Colonic mucosa (tissue), 4 donors: Measurements from ENCODE around the gene AKAP17A. TPM values are rescaled to one million over a fixed set of nuclear protein-coding genes. Genes with fewer than 3 reads are reported as not detected.
A peak's percentile ranks its signal among the peaks of the same experiment; 100 is the strongest.

Experiments used
- DNase-seq: peaks from one replicate; pipeline ENCODE4 v3.0.0-alpha.2; 2020
- H3K27ac ChIP-seq: fragments of 200-600 bp; one replicate; pipeline ENCODE4 v1.8.0; 2021
- H3K27me3 ChIP-seq: fragments of 200-600 bp; one replicate; pipeline ENCODE4 v1.8.0; 2021
- H3K36me3 ChIP-seq: fragments of 200-600 bp; one replicate; pipeline ENCODE4 v1.8.0; 2021
- H3K4me1 ChIP-seq: fragments of 200-600 bp; one replicate; pipeline ENCODE4 v1.8.0; 2021; ENCODE audit warnings: mild to moderate bottlenecking
- H3K4me3 ChIP-seq: fragments of 200-600 bp; one replicate; pipeline ENCODE4 v1.8.0; 2021
- H3K9ac ChIP-seq, 2 donors: one replicate each; pipeline ENCODE4 v1.7.0; 2013; ENCODE audit warnings: control low read depth in 2 of 2, low read depth in 2 of 2, low read length in 2 of 2
- H3K9me3 ChIP-seq: fragments of 200-600 bp; one replicate; pipeline ENCODE4 v1.8.0; 2021
- CTCF ChIP-seq: fragments of 200-600 bp; IDR thresholded peaks from one replicate; pipeline ENCODE4 v1.8.0; 2022; ENCODE audit warnings: antibody characterized with exemption, mild to moderate bottlenecking
- intact Hi-C: fragments of 100-400 bp; cut with DNase I; formaldehyde crosslinking; loops from one replicate; pipeline ENCODE4 v1.14.1; 2022
- total RNA-seq, 2 donors: library from RNA; stranded (reverse); fragmentation: NEBNext Ultra II Directional in 1 of 2; extraction: Animal tissue kit (Norgen Biotek cat#: 25700) in 1 of 2; gene quantifications; one replicate each; pipeline ENCODE4 v1.2.1, GENCODE V29; 2021
- donor health status: healthy.
- donor health status: DM: no; HTN: no; CAD: no.
- donor health status: DM: no; HTN: no; CAD: no.

Gene AKAP17A
- total RNA-seq, 2 donors from 2014 or later: 42.4 to 44.6 TPM

GRCh38 chrX:1591863-1592469, 562 bp downstream of the AKAP17A start:
- intact Hi-C loops: loop anchor here (5.0 to 10.0 kb wide), 2 partner anchors 135 to 197 kb away; partner anchors contain the start of gene SLC25A6
- Histone ChIP-seq H3K4me3 (peak overlapping the region; percentile 80), H3K36me3 (peaks cover 16% of the 10 kb centered on the region), H3K9me3 (no peaks in the 10 kb centered on the region), H3K27me3 (no peaks in the 10 kb centered on the region), H3K27ac (peak overlapping the region; percentile 37), H3K4me1 (peaks cover 7% of the 10 kb centered on the region), H3K9ac (peak overlapping the region; percentile 92 to 98)
- DNase-seq: peak; percentile 35
- no peak for TF ChIP-seq CTCF

GRCh38 chrX:1592470-1593142, 1.2 kb downstream of the AKAP17A start:
- peak overlapping the region; percentile 80 for H3K4me3 ChIP-seq
- TF ChIP-seq CTCF: no peak
- H3K36me3 ChIP-seq: peaks cover 16% of the 10 kb centered on the region
- no peaks in the 10 kb centered on the region for H3K9me3 ChIP-seq
- peak; percentile 43 for DNase-seq
- intact Hi-C loops: loop anchor here (5.0 to 10.0 kb wide), 2 partner anchors 135 to 198 kb away; partner anchors contain the start of gene SLC25A6
- peak overlapping the region; percentile 37 for H3K27ac ChIP-seq
- peaks cover 7% of the 10 kb centered on the region for H3K4me1 ChIP-seq
- H3K27me3 ChIP-seq: no peaks in the 10 kb centered on the region
- peak overlapping the region; percentile 92 to 98 for H3K9ac ChIP-seq

GRCh38 chrX:1593286-1594271, 2.2 kb downstream of the AKAP17A start:
- H3K4me3 ChIP-seq: peak overlapping the region; percentile 80
- TF ChIP-seq CTCF: no peak
- no peaks in the 10 kb centered on the region for H3K9me3 ChIP-seq
- H3K36me3 ChIP-seq: peaks cover 16% of the 10 kb centered on the region
- H3K27ac ChIP-seq: no peak overlapping the region
- intact Hi-C loops: loop anchor here (5.0 to 10.0 kb wide), 2 partner anchors 136 to 199 kb away; partner anchors contain the start of gene SLC25A6
- H3K4me1 ChIP-seq: peaks cover 7% of the 10 kb centered on the region
- H3K27me3 ChIP-seq: no peaks in the 10 kb centered on the region
- no peak for DNase-seq
- H3K9ac ChIP-seq: peak overlapping the region; percentile 92 to 98

GRCh38 chrX:1595711-1596060, 4.3 kb downstream of the AKAP17A start:
- no peak for TF ChIP-seq CTCF

More at GRCh38 chrX:1595711-1596060, 4.3 kb downstream of the AKAP17A start:
- H3K9me3 ChIP-seq: no peaks in the 10 kb centered on the region
- H3K27me3 ChIP-seq: no peaks in the 10 kb centered on the region
- H3K4me3 ChIP-seq: no peak overlapping the region
- peaks cover 23% of the 10 kb centered on the region for H3K36me3 ChIP-seq
- intact Hi-C loops: loop anchor here (10.0 kb wide), 1 partner anchor 201 kb away; the partner anchor contains the start of gene SLC25A6
- H3K4me1 ChIP-seq: peaks cover 7% of the 10 kb centered on the region
- no peak overlapping the region for H3K9ac ChIP-seq
- H3K27ac ChIP-seq: no peak overlapping the region
- no peak for DNase-seq
